HepG2 (cell line): Measurements from ENCODE around the gene S100P. TPM values are rescaled to one million over a fixed set of nuclear protein-coding genes. Genes with fewer than 3 reads are reported as not detected.

ENCODE experiments used
- AGO1 ChIP-seq: fragments of 200-400 bp; formaldehyde crosslinking; IDR thresholded peaks from 2 replicates; pipeline ENCODE4 v1.6.1; 2017; ENCODE audit warnings: mild to moderate bottlenecking, low read depth, low read length, moderate library complexity; ENCODE audit not compliant: poor library complexity, severe bottlenecking
- ARNT ChIP-seq: fragments of 450-650 bp; IDR thresholded peaks from 2 replicates; pipeline ENCODE4 v1.6.1; 2017
- EHMT2 ChIP-seq: fragments of 200-600 bp; sonication (generic); IDR thresholded peaks from 2 replicates; pipeline ENCODE4 v1.7.0; 2017; ENCODE audit warnings: antibody characterized with exemption, low read depth, low read length, borderline replicate concordance
- FOXK1 ChIP-seq: sonication (generic); formaldehyde crosslinking; IDR thresholded peaks from 2 replicates; pipeline ENCODE4 v1.4.0; 2020; ENCODE audit warnings: low read depth, missing genetic modification reagents, borderline replicate concordance
- HNRNPLL ChIP-seq: fragments of 200-400 bp; formaldehyde crosslinking; IDR thresholded peaks from 2 replicates; pipeline ENCODE4 v1.6.1; 2017; ENCODE audit warnings: mild to moderate bottlenecking, low read depth, low read length; ENCODE audit not compliant: poor library complexity, severe bottlenecking
- MED1 ChIP-seq: sonication (generic); formaldehyde crosslinking; IDR thresholded peaks from 2 replicates; pipeline ENCODE4 v1.4.0; 2020; ENCODE audit warnings: missing genetic modification reagents
- NCOA5 ChIP-seq: sonication (generic); formaldehyde crosslinking; IDR thresholded peaks from 2 replicates; pipeline ENCODE4 v1.4.0; 2020; ENCODE audit warnings: missing genetic modification reagents
- NONO ChIP-seq, 2 experiments: fragments of 450-650 bp in 1 of 2; sonication (generic) in 1 of 2; formaldehyde crosslinking in 1 of 2; IDR thresholded peaks in 1 of 2; conservative IDR thresholded peaks in 1 of 2; 2 replicates each; pipeline versions ENCODE4 v1.6.1 to v1.8.0; 2017 to 2022; ENCODE audit warnings: mild to moderate bottlenecking in 1 of 2, missing genetic modification reagents in 1 of 2, moderate library complexity in 1 of 2
- NR3C1 ChIP-seq: sonication (generic); formaldehyde crosslinking; IDR thresholded peaks from 2 replicates; pipeline ENCODE4 v1.4.0; 2020; ENCODE audit warnings: missing genetic modification reagents
- POLR2AphosphoS5 ChIP-seq: IDR thresholded peaks from 2 replicates; pipeline ENCODE4 v1.6.1; 2012; ENCODE audit warnings: low read depth, low read length
- SAFB2 ChIP-seq: sonication (generic); formaldehyde crosslinking; IDR thresholded peaks from 2 replicates; pipeline ENCODE4 v1.5.1; 2020; ENCODE audit warnings: missing genetic modification reagents, low read depth, mild to moderate bottlenecking, borderline replicate concordance
- TOPORS ChIP-seq: sonication (generic); formaldehyde crosslinking; IDR thresholded peaks from 2 replicates; pipeline ENCODE4 v1.8.0; 2023; ENCODE audit warnings: mild to moderate bottlenecking, missing genetic modification reagents
- ZNF138 ChIP-seq: sonication (generic); formaldehyde crosslinking; IDR thresholded peaks from 2 replicates; pipeline ENCODE4 v1.5.0; 2020; ENCODE audit warnings: mild to moderate bottlenecking, low read depth, missing genetic modification reagents
- ZNF432 ChIP-seq: sonication (generic); formaldehyde crosslinking; IDR thresholded peaks from 2 replicates; pipeline ENCODE4 v1.5.0; 2020; ENCODE audit warnings: missing genetic modification reagents, mild to moderate bottlenecking, borderline replicate concordance
- ZNF766 ChIP-seq: sonication (generic); formaldehyde crosslinking; IDR thresholded peaks from 2 replicates; pipeline ENCODE4 v1.5.0; 2020; ENCODE audit warnings: missing genetic modification reagents, borderline replicate concordance
- ZNF777 ChIP-seq: sonication (generic); formaldehyde crosslinking; IDR thresholded peaks from 2 replicates; pipeline ENCODE4 v1.4.0; 2020; ENCODE audit warnings: missing genetic modification reagents
- ZNF780A ChIP-seq: sonication (generic); formaldehyde crosslinking; IDR thresholded peaks from 2 replicates; pipeline ENCODE4 v1.8.0; 2022; ENCODE audit warnings: mild to moderate bottlenecking, missing genetic modification reagents, moderate library complexity
- polyA plus RNA-seq, 8 experiments: library from polyadenylated mRNA; depleted of rRNA in 3 of 8; stranded (reverse) in 7 of 8; unstranded in 1 of 8; fragments of >200 nt; fragmentation: Illumina TruSeq in 4 of 8; extraction: Trizol in 4 of 8; gene quantifications; 2 replicates each; pipeline versions ENCODE4 v1.2.1 to v1.2.3, GENCODE V29; 2011 to 2016; ENCODE audit warnings: low read depth in 4 of 8, missing spikeins in 1 of 8, mixed read lengths in 1 of 8; ENCODE audit not compliant: insufficient read depth in 1 of 8
- total RNA-seq, 5 experiments: library from RNA; depleted of rRNA; stranded (reverse); fragments of >200 nt; fragmentation: Illumina TruSeq; extraction: Trizol; gene quantifications; 2 replicates each; pipeline ENCODE4 v1.2.3, GENCODE V29; 2016; ENCODE audit warnings: low read depth in 1 of 5
- TF ChIP-seq, protein P1 (sequence below), 2 experiments: sonication (generic) in 1 of 2; formaldehyde crosslinking in 1 of 2; IDR thresholded peaks; 2 replicates each; pipeline versions ENCODE4 v1.4.0 to v1.6.1; 2016 to 2020; ENCODE audit warnings: borderline replicate concordance in 1 of 2, low read depth in 1 of 2, mild to moderate bottlenecking in 1 of 2, missing genetic modification reagents in 1 of 2
- TF ChIP-seq, protein P2 (sequence below): IDR thresholded peaks from 2 replicates; pipeline ENCODE4 v1.6.1; 2016
- TF ChIP-seq, protein P3 (sequence below): sonication (generic); formaldehyde crosslinking; IDR thresholded peaks from 2 replicates; pipeline ENCODE4 v1.8.1; 2023; ENCODE audit warnings: mild to moderate bottlenecking, missing genetic modification reagents
- TF ChIP-seq, protein P4 (sequence below): sonication (generic); IDR thresholded peaks from 2 replicates; pipeline ENCODE4 v1.6.1; 2016; ENCODE audit warnings: low read depth, borderline replicate concordance

Gene S100P
- total and polyA plus RNA-seq, 2 of the 13 experiments (the other 11 are each of a cell fraction or from before 2014, with no cell fraction given): 278 to 1,649 TPM

DNA sequence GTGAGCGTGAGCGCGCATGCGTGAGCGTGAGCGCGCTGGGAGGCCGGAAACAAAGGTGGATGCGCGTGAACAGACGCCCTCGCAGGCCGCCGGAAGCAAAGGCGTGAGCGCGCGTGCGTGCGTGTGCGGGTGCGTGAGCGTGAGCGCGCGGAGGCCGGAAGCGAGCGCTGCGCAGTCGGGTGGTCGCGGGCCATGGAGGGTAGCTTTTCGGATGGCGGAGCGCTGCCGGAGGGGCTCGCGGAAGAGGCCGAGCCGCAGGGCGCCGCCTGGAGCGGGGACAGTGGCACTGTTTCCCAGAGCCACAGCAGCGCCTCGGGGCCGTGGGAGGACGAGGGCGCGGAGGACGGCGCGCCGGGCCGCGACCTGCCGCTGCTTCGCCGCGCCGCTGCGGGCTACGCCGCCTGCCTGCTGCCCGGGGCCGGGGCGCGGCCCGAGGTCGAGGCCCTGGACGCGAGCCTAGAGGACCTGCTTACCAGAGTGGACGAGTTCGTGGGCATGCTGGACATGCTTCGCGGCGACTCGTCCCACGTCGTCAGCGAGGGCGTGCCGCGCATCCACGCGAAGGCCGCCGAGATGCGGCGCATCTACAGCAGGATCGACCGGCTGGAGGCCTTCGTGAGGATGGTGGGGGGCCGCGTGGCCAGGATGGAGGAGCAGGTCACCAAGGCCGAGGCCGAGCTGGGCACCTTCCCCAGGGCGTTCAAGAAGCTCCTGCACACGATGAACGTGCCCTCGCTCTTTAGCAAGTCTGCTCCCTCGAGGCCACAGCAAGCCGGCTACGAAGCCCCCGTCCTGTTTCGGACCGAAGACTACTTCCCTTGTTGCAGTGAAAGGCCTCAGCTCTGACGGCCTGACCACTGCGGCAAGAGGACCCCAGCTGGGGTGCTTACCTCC, 22.6 kb downstream of the S100P start, which contains the start of gene BLOC1S4 (continued):
- TF ChIP-seq, protein P1, sequence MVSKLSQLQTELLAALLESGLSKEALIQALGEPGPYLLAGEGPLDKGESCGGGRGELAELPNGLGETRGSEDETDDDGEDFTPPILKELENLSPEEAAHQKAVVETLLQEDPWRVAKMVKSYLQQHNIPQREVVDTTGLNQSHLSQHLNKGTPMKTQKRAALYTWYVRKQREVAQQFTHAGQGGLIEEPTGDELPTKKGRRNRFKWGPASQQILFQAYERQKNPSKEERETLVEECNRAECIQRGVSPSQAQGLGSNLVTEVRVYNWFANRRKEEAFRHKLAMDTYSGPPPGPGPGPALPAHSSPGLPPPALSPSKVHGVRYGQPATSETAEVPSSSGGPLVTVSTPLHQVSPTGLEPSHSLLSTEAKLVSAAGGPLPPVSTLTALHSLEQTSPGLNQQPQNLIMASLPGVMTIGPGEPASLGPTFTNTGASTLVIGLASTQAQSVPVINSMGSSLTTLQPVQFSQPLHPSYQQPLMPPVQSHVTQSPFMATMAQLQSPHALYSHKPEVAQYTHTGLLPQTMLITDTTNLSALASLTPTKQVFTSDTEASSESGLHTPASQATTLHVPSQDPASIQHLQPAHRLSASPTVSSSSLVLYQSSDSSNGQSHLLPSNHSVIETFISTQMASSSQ (IDR thresholded peaks at IDR 0.05; ENCODE audit: low read depth): no peak
- TF ChIP-seq, protein P1 (CRISPR knock-in tag; IDR thresholded peaks at IDR 0.05; ENCODE audit: borderline replicate concordance): peak; percentile 52
- TF ChIP-seq TOPORS (CRISPR knock-in tag): 0 out of 2 replicates have a peak, but pooled peaks have one; percentile 60
- peak; percentile 68; the same call in 1 of the 2 replicates for TF ChIP-seq ZNF138 (CRISPR knock-in tag)
- TF ChIP-seq, protein P2, sequence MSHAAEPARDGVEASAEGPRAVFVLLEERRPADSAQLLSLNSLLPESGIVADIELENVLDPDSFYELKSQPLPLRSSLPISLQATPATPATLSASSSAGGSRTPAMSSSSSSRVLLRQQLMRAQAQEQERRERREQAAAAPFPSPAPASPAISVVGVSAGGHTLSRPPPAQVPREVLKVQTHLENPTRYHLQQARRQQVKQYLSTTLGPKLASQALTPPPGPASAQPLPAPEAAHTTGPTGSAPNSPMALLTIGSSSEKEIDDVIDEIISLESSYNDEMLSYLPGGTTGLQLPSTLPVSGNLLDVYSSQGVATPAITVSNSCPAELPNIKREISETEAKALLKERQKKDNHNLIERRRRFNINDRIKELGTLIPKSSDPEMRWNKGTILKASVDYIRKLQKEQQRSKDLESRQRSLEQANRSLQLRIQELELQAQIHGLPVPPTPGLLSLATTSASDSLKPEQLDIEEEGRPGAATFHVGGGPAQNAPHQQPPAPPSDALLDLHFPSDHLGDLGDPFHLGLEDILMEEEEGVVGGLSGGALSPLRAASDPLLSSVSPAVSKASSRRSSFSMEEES: no peak; the same call in 1 of the 2 replicates
- peak; percentile 82 for TF ChIP-seq POLR2AphosphoS5
- no peak for TF ChIP-seq EHMT2
- TF ChIP-seq HNRNPLL: peak; percentile 89
- no peak for TF ChIP-seq ZNF432 (CRISPR knock-in tag)
- TF ChIP-seq ZNF766 (CRISPR knock-in tag): peak; percentile 53; the same call in 1 of the 2 replicates
- no peak for TF ChIP-seq ARNT
- TF ChIP-seq AGO1: no peak
- peak; percentile 78; the same call in 1 of the 2 replicates for TF ChIP-seq MED1 (CRISPR knock-in tag)
- TF ChIP-seq, protein P3, sequence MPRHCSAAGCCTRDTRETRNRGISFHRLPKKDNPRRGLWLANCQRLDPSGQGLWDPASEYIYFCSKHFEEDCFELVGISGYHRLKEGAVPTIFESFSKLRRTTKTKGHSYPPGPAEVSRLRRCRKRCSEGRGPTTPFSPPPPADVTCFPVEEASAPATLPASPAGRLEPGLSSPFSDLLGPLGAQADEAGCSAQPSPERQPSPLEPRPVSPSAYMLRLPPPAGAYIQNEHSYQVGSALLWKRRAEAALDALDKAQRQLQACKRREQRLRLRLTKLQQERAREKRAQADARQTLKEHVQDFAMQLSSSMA: no peak
- TF ChIP-seq FOXK1 (CRISPR knock-in tag): peak; percentile 70; the same call in 1 of the 2 replicates
- TF ChIP-seq ZNF777 (CRISPR knock-in tag): peak; percentile 45; the same call in 1 of the 2 replicates
- no peak for TF ChIP-seq NONO (IDR thresholded peaks at IDR 0.05)
- peak; percentile 82 for TF ChIP-seq NONO (CRISPR knock-in tag; conservative IDR thresholded peaks at IDR 0.05)
- TF ChIP-seq ZNF780A (CRISPR knock-in tag): no peak
- TF ChIP-seq NR3C1 (CRISPR knock-in tag): no peak
- TF ChIP-seq, protein P4, sequence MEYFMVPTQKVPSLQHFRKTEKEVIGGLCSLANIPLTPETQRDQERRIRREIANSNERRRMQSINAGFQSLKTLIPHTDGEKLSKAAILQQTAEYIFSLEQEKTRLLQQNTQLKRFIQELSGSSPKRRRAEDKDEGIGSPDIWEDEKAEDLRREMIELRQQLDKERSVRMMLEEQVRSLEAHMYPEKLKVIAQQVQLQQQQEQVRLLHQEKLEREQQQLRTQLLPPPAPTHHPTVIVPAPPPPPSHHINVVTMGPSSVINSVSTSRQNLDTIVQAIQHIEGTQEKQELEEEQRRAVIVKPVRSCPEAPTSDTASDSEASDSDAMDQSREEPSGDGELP: no peak
- no peak; the same call in 1 of the 2 replicates for TF ChIP-seq SAFB2
- no peak for TF ChIP-seq NCOA5 (CRISPR knock-in tag)
